ENCODE results near the gene PSD4. TPM values are rescaled to one million over a fixed set of nuclear protein-coding genes. Genes with fewer than 3 reads are reported as not detected.

Gene PSD4
- total and polyA plus RNA-seq, 9 donors, result 0.95 to 3.2 (median 1.9) TPM

DNA sequence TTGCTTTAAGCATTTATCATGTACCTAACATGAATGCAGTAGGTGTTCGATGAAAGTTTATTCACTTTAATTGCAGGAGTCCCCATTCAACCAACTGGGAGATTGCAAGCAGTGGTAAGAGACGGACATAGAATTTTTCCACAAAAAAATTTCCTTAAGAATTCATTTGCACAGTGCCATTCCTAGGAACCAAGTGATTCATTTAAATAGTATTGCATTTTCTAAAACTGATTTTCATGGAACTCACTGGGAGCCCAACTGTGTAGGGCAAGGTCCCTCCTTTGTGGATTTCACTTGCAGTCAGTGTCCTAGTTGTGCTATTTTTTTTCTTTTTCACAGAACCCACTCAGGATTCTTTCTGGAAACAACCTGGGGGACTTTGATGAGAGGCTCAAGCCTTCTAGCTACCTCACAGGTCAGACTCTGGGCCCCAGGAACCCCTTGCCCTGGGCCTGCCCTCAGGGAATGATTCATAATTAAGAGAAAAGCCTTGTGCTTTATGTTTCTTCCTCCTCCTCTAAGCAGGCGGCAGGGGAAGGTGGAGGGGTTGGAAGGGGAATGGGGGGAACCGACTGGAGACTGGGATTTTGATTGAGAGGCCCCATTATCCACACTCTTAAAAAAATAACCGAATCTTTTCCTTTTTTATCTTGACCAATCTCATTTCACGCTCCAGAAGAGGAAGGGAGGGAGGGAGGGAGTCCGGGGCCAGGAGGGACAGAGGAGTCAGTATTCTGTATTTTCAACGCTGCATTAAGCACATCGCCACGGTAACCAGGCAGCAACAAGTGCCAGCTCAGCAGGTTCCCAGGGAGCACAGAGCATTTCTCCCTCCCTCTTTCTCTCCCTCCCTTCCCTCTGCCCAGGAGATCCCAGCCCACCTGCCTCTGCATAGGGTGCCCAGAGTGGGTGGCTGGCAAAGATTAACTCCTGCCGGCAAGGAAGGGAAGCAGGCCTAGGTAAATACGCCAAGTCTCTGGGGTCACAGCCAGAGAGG lies 51.8 kb downstream of the PSD4 start:
- Histone ChIP-seq H3K4me1 (ENCODE audit: control insufficient read depth, insufficient read depth, low read length) (peaks cover 8% of the 10 kb centered on the region), H3K9me3 (replicated peaks; ENCODE audit: control insufficient read depth, low read depth, low read length) (no peaks in the 10 kb centered on the region), H3K27ac (ENCODE audit: low read length) (peak overlapping the region; percentile 60), H3K27me3 (ENCODE audit: control insufficient read depth, insufficient read depth, low read length) (no peaks in the 10 kb centered on the region), H3K36me3 (ENCODE audit: control insufficient read depth, insufficient read depth, low read length) (no peaks in the 10 kb centered on the region), H3K4me3 (ENCODE audit: low read length) (no peak overlapping the region)
- DNase-seq, result peak; percentile 79
- 50% methylated on average over 2 of the region's 12 CpGs for WGBS (ENCODE audit: insufficient coverage)

DNA sequence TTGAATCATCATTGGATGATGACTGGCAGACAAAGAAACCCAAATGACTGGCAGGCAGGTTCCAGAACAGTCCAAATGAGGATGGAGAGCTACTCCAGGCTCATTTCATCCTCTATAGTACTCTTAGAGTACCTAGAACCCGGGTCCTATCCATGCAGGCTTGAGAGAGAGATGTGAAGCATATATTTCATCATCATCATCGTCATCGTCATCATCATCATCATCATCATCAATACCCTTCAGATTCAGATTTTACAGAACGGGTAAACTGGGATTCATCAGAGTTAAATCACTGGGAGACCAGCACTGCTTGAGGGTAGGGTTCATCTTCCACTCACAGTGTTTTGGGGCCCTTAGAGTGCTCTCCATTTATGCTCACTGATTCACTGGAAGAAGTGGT lies 52.7 kb downstream of the PSD4 start:
- Histone ChIP-seq H3K4me3 (ENCODE audit: low read length) (no peak overlapping the region), H3K4me1 (ENCODE audit: control insufficient read depth, insufficient read depth, low read length) (peaks cover 8% of the 10 kb centered on the region), H3K27me3 (ENCODE audit: control insufficient read depth, insufficient read depth, low read length) (no peaks in the 10 kb centered on the region), H3K36me3 (ENCODE audit: control insufficient read depth, insufficient read depth, low read length) (no peaks in the 10 kb centered on the region), H3K27ac (ENCODE audit: low read length) (no peak overlapping the region), H3K9me3 (replicated peaks; ENCODE audit: control insufficient read depth, low read depth, low read length) (no peaks in the 10 kb centered on the region)
- no peak for DNase-seq
- 40% methylated on average over 2 of the region's 4 CpGs for WGBS (ENCODE audit: insufficient coverage)

DNA sequence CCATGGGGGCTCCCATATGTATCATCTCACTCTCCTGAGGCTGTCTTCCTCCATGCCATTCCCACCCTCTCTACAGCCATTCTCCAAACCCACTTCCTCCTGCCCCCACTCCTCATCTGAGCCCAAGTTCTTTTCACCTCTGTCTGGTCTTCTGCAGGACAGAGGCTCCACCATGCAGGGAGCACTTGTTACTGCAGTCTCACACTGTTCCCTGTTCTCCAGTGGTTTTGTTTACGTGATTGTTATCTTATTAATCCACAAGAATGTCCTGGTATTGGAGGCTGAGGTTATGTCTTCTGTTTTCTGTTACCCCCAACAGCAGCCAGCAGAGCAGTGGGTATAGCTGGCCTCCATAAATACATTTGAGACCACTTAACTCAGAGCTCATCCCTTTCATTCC lies 53.5 kb downstream of the PSD4 start:
- no peaks in the 10 kb centered on the region for H3K36me3 ChIP-seq (ENCODE audit: control insufficient read depth, insufficient read depth, low read length)
- no peaks in the 10 kb centered on the region for H3K27me3 ChIP-seq (ENCODE audit: control insufficient read depth, insufficient read depth, low read length)
- no peaks in the 10 kb centered on the region for H3K9me3 ChIP-seq (replicated peaks; ENCODE audit: control insufficient read depth, low read depth, low read length)
- WGBS (ENCODE audit: insufficient coverage), result no CpG with 5 or more reads among the region's 1 CpG
- H3K4me1 ChIP-seq (ENCODE audit: control insufficient read depth, insufficient read depth, low read length), result peaks cover 13% of the 10 kb centered on the region
- no peak overlapping the region for H3K4me3 ChIP-seq (ENCODE audit: low read length)
- DNase-seq, result no peak
- H3K27ac ChIP-seq (ENCODE audit: low read length), result no peak overlapping the region

DNA sequence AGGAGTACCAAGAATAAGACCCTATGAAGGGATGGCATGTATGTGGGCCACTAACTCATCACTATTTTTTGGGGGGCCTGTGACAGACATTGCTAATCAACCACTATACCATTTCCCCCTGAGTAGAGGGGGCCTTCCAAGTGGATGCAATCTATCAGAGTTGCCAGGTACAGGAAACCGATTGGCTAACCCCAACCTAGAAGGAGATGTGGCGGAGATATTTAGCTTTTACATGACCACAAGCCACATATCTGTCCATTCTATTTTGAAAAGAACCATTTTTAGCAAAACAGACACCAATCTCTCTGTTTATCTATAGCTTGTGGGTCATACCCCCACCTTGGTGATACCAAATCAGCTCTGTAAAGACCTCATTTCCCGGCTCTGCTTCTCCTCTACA lies 53.9 kb downstream of the PSD4 start:
- no peak for DNase-seq
- H3K36me3 ChIP-seq (ENCODE audit: control insufficient read depth, insufficient read depth, low read length), result no peaks in the 10 kb centered on the region
- 86% methylated on average over 2 of the region's 3 CpGs for WGBS (ENCODE audit: insufficient coverage)
- no peak overlapping the region for H3K4me3 ChIP-seq (ENCODE audit: low read length)
- peaks cover 17% of the 10 kb centered on the region for H3K4me1 ChIP-seq (ENCODE audit: control insufficient read depth, insufficient read depth, low read length)
- H3K9me3 ChIP-seq (replicated peaks; ENCODE audit: control insufficient read depth, low read depth, low read length), result no peaks in the 10 kb centered on the region
- H3K27me3 ChIP-seq (ENCODE audit: control insufficient read depth, insufficient read depth, low read length), result no peaks in the 10 kb centered on the region
- H3K27ac ChIP-seq (ENCODE audit: low read length), result no peak overlapping the region

- H3K4me1 ChIP-seq (ENCODE audit: control insufficient read depth, insufficient read depth, low read length), result peaks cover 18% of the 10 kb centered on the region
- no peak for DNase-seq
Observed at GRCh38 chr2:113228351-113228750, 54.6 kb downstream of the PSD4 start.

DNA sequence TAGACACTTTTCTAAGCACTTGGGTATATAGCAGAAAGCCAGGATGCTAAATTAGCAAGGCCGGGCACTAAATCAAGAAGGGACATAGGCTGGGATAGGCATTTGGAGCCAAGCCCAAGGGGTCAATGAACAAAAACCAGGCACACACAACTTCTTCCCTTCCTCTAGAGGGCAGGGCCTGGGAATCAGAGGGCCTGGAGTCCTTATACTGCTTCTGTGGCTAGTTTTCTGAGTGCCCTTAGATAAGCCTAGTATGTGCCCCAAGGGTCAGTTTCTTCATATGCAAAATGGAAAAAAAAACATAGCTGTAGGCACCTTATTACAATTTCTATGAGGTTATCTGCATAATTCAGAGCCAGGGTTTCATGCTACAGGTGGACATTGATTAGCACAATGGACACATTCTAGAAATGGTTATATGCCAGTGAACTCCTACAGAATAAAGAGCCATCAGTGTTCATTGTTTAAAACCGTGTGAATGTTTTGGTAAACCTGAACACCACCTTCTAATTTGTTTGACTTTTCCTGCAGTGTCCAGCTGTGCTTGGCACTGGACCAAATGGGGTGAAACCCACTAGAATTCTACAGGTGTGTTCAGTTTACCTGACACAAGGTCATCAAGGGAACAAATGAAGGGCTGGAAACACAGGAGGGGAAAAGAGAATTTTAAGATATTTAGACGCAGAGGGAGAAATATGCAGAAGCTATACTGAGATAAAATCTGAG lies 55.4 kb downstream of the PSD4 start:
- H3K4me1 ChIP-seq (ENCODE audit: control insufficient read depth, insufficient read depth, low read length), result peaks cover 22% of the 10 kb centered on the region
- no peak overlapping the region for H3K27ac ChIP-seq (ENCODE audit: low read length)
- H3K9me3 ChIP-seq (replicated peaks; ENCODE audit: control insufficient read depth, low read depth, low read length), result no peaks in the 10 kb centered on the region
- no peaks in the 10 kb centered on the region for H3K36me3 ChIP-seq (ENCODE audit: control insufficient read depth, insufficient read depth, low read length)
- no peaks in the 10 kb centered on the region for H3K27me3 ChIP-seq (ENCODE audit: control insufficient read depth, insufficient read depth, low read length)
- DNase-seq, result no peak
- no CpG with 5 or more reads among the region's 3 CpGs for WGBS (ENCODE audit: insufficient coverage)
- H3K4me3 ChIP-seq (ENCODE audit: low read length), result no peak overlapping the region

More at GRCh38 chr2:113228351-113228750, 54.6 kb downstream of the PSD4 start:
- 71% methylated on average over 1 of the region's 1 CpG for WGBS (ENCODE audit: insufficient coverage)
- Histone ChIP-seq H3K27ac (ENCODE audit: low read length) (no peak overlapping the region), H3K4me3 (ENCODE audit: low read length) (no peak overlapping the region), H3K27me3 (ENCODE audit: control insufficient read depth, insufficient read depth, low read length) (no peaks in the 10 kb centered on the region), H3K36me3 (ENCODE audit: control insufficient read depth, insufficient read depth, low read length) (no peaks in the 10 kb centered on the region), H3K9me3 (replicated peaks; ENCODE audit: control insufficient read depth, low read depth, low read length) (no peaks in the 10 kb centered on the region)

DNA sequence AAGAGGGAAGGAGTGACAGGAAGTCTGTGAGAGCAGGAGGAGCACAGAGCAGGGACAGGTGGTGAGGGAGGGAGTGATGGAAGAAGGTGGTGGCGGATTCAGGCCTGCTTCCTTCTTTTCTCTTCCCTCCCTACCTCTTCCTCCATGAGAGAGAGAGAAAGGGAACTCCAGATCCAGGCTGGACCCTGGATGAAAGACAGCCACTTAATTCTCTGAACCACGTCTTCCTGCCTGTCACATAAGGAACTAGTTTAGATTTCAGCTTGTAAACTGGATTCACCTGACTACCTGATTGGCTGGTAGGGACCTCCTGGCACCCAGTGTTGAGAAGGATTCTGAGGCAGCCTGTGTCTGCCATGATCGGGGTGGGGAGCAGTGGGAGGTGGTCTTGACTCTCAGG lies 56.0 kb downstream of the PSD4 start:
- DNase-seq, result no peak
- WGBS (ENCODE audit: insufficient coverage), result 60% methylated on average over 1 of the region's 3 CpGs
- no peaks in the 10 kb centered on the region for H3K9me3 ChIP-seq (replicated peaks; ENCODE audit: control insufficient read depth, low read depth, low read length)
- no peaks in the 10 kb centered on the region for H3K36me3 ChIP-seq (ENCODE audit: control insufficient read depth, insufficient read depth, low read length)
- H3K27ac ChIP-seq (ENCODE audit: low read length), result no peak overlapping the region
- H3K27me3 ChIP-seq (ENCODE audit: control insufficient read depth, insufficient read depth, low read length), result no peaks in the 10 kb centered on the region
- H3K4me3 ChIP-seq (ENCODE audit: low read length), result no peak overlapping the region
- H3K4me1 ChIP-seq (ENCODE audit: control insufficient read depth, insufficient read depth, low read length), result peaks cover 26% of the 10 kb centered on the region

- 77% methylated on average over 3 of the region's 6 CpGs for WGBS (ENCODE audit: insufficient coverage)
Observed at GRCh38 chr2:113230531-113230930, 56.8 kb downstream of the PSD4 start.

DNA sequence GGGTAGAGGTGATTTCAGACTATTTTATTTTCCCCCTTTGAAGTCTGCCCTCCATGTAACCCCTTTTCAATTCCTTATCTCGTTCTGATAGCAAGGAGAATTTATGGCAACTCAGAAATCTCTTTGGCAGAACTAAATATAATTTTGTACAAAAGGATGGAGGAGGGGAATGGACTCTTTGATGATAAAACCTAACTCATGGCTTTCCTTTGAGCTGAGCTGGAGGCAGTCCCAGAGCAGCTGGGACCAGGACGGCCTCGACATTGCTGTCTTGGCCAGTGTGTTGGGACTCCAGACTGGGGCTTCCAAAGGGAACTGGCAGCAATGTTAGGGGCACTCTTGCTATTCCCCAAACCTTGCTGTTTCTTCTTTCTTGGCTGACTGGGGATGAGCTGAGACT lies 57.3 kb downstream of the PSD4 start:
- DNase-seq, result no peak
- no peaks in the 10 kb centered on the region for H3K36me3 ChIP-seq (ENCODE audit: control insufficient read depth, insufficient read depth, low read length)
- H3K4me1 ChIP-seq (ENCODE audit: control insufficient read depth, insufficient read depth, low read length), result peaks cover 20% of the 10 kb centered on the region
- no peaks in the 10 kb centered on the region for H3K27me3 ChIP-seq (ENCODE audit: control insufficient read depth, insufficient read depth, low read length)
- no peaks in the 10 kb centered on the region for H3K9me3 ChIP-seq (replicated peaks; ENCODE audit: control insufficient read depth, low read depth, low read length)
- WGBS (ENCODE audit: insufficient coverage), result 0% methylated on average over 2 of the region's 3 CpGs
- H3K4me3 ChIP-seq (ENCODE audit: low read length), result no peak overlapping the region
- no peak overlapping the region for H3K27ac ChIP-seq (ENCODE audit: low read length)

More at GRCh38 chr2:113230531-113230930, 56.8 kb downstream of the PSD4 start:
- no peak for DNase-seq
- Histone ChIP-seq H3K27ac (ENCODE audit: low read length) (no peak overlapping the region), H3K36me3 (ENCODE audit: control insufficient read depth, insufficient read depth, low read length) (no peaks in the 10 kb centered on the region), H3K4me3 (ENCODE audit: low read length) (no peak overlapping the region), H3K27me3 (ENCODE audit: control insufficient read depth, insufficient read depth, low read length) (no peaks in the 10 kb centered on the region), H3K9me3 (replicated peaks; ENCODE audit: control insufficient read depth, low read depth, low read length) (no peaks in the 10 kb centered on the region), H3K4me1 (ENCODE audit: control insufficient read depth, insufficient read depth, low read length) (peaks cover 23% of the 10 kb centered on the region)

- H3K9me3 ChIP-seq (replicated peaks; ENCODE audit: control insufficient read depth, low read depth, low read length), result no peaks in the 10 kb centered on the region
- 72% methylated on average over 3 of the region's 3 CpGs for WGBS (ENCODE audit: insufficient coverage)
- H3K27me3 ChIP-seq (ENCODE audit: control insufficient read depth, insufficient read depth, low read length), result no peaks in the 10 kb centered on the region
- H3K4me3 ChIP-seq (ENCODE audit: low read length), result no peak overlapping the region
- H3K27ac ChIP-seq (ENCODE audit: low read length), result no peak overlapping the region
- peaks cover 25% of the 10 kb centered on the region for H3K4me1 ChIP-seq (ENCODE audit: control insufficient read depth, insufficient read depth, low read length)
- DNase-seq, result no peak
- peaks cover 3% of the 10 kb centered on the region for H3K36me3 ChIP-seq (ENCODE audit: control insufficient read depth, insufficient read depth, low read length)
Observed at GRCh38 chr2:113232123-113232522, 58.4 kb downstream of the PSD4 start.

Data from muscle of leg (tissue), 11 donors.